OCI-M2 (cell line): ENCODE data around the gene ATP11B.
A peak's percentile ranks its signal among the peaks of the same experiment; 100 is the strongest.

Experiments used
- DNase-seq: peaks from one replicate; lab custom pipeline; 2025; ENCODE audit not compliant: unreplicated experiment; lab: John Stamatoyannopoulos, UW

Gene ATP11B

GRCh38 chr3:182908471-182908870, 115.2 kb downstream of the ATP11B start:
- no peak for DNase-seq

DNA sequence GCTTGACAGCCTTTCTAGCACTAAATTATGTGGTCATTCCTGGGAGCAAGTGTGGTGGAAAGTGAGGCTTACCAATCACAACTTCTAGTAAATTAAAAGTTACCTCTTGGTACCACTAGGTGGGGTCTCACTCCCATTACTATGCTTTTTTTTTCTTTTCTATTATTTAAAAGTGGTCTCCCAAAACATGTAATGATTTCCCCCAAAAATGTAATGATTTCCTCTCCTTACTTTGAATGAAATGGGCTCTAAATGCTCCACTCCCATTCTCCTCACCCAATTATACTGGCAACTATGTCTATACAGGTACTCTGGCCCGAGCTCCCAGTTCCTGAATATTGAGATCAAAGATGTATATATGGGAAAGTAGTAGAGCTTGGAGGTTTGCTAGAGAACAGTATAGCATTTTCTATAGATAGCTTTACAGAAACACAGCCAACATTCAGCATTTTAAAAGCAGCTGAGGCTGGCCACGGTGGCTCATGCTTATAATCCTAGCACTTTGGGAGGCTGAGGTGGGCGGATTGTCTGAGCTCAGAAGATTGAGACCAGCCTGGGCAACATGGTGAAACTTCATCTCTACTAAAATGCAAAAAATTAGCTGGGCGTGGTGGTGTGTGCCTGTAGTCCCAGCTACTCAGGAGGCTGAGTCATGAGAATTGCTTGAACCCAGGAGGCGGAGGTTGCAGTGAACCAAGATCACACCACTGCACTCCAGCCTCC, 116.2 kb downstream of the ATP11B start:
- DNase-seq = no peak

DNA sequence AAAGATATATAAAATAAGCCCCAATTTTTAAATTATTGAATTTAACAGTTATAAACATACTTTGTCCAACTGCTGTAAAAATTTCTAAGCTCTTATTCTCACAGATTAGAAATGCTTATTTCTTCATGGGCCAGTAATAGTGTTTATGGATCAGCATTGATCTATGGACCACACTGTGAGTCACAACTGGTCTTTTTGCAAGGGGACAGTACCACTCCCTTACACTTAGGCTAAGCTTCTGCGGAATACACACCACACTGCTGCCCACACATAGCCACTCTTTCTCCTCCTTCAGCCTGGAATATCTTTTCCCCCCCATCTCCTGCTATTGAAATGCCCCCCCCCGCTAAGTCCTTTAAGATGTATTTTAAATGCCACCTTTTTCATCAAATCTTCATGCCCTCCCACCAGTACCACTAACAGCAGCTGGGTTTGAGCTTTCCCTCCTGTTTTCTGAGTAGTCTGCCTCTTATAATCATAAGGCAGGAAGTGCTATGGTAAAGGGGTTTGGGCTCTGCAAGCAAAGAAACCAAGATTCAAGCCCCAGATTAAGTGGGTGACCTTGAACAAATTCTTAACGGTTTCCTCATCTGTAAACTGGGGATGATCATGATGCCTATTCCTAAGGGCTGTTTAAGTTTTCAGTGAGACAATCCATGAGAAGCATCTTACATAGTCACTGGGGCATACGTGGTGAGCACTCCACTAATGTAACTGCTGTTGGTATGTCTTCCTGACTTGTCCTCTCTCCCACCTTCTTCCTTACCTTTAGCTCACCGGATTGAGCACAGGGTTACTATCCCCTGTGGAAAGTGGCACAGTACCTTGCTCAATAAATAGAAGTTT, 117.9 kb downstream of the ATP11B start:
- DNase-seq = no peak

- DNase-seq = no peak
These were observed 118.4 kb downstream of the ATP11B start for GRCh38 chr3:182911782-182912111.

GRCh38 chr3:182912474-182912873, 119.2 kb downstream of the ATP11B start:
- DNase-seq = no peak

DNA sequence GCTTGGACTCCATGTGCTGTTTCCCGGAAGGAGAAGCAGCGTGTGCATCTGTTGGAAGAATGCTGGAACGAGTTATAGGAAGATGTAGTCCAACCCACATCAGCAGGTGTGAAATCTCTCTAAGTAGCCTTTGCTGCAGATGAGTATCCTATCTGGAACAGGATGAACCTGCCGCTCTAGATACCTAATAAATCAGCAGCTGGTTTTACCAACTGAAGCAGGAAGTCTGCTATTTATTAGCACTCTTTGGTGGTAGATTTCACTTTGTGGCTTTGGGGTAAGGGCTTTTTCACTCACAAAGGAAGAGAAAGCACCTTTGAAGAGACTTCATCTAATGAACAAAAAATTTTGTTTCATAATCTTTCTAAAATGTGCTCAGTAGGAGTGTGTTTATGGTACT, 120.6 kb downstream of the ATP11B start:
- no peak for DNase-seq

- no peak for DNase-seq
These were observed 121.0 kb downstream of the ATP11B start for GRCh38 chr3:182914341-182914740.

GRCh38 chr3:182917134-182917533, 123.8 kb downstream of the ATP11B start:
- DNase-seq = no peak

DNA sequence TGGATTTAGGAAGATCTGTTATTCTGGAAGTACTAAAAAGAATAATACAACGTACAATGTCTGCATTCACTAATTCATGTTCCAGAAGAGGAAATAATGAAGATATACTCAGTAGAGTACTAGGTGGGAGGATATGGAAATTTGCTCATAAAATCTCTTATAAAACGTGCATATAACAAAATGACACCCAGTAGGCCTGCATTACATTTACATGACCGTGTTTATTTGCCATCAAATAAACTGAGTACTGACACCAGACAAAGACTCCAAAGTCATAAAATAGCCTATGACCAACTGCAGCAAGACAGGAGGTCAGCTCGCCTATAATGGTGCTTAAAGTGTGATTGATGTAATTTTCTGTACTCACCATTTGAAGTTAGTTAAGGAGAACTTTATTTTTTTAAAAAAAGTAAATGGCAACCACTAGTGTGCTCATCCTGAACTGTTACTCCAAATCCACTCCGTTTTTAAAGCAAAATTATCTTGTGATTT, 126.6 kb downstream of the ATP11B start:
- DNase-seq = no peak

DNA sequence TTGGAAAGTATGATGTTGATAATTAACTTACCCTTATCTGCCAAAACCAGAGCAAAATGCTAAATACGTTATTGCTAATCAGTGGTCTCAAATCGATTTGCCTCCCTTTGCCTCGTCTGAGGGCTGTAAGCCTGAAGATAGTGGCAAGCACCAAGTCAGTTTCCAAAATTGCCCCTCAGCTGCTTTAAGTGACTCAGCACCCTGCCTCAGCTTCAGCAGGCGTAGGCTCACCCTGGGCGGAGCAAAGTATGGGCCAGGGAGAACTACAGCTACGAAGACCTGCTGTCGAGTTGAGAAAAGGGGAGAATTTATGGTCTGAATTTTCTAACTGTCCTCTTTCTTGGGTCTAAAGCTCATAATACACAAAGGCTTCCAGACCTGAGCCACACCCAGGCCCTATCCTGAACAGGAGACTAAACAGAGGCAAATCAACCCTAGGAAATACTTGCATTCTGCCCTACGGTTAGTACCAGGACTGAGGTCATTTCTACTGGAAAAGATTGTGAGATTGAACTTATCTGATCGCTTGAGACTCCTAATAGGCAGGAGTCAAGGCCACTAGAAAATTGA, 127.3 kb downstream of the ATP11B start:
- DNase-seq = peak; percentile 68

DNA sequence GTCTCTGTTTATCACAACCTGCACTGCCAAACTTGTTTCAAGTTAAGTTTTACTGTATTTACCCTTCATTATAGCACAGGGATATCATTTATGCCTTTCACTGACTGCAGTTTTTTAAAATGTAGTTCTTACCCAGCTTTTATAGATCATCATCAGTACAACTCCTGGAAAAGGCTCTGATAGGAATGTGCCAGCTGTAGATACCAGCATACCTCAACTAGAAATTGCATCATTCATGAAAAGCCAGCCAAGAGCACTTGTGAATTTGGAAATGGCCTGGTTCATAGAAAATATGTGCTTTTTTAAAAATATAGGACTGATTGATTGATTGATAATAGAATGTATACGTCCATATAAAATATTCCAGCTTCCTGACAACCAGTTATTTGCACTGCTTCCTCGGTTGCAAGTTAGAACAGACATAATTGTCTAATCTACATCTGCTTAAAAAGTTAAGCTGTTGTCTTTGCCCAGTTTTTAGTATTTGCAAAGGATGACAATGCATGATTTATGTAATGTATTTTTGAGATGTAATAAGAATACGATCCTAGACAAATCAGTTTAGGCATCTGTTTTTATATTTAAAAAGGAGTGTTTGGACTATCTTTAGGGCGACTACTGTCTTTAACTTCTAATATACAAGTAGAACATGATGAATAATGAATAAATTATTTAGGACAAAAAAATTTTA, 128.5 kb downstream of the ATP11B start:
- no peak for DNase-seq

GRCh38 chr3:182925330-182925943, 132.1 kb downstream of the ATP11B start:
- DNase-seq = no peak

GRCh38 chr3:182925944-182926337, 132.6 kb downstream of the ATP11B start:
- no peak for DNase-seq

DNA sequence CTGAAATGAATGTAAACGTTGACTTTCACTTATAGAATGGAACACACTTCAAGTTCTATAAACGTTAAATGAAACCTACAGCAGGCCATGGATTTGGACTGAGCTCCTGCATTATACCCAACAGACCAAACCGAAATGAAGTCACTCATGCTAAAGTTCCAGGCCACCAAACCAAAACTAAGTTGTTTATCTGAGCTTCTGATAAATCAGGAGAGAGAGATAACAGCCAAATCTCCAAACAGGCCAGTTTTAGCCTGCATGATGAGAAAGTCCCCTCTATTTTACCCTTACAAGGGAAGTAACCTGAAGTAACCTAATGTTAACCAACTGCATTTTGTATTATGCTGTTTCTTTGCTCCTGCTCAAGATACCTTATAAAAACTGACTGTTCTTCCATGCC, 142.5 kb downstream of the ATP11B start:
- no peak for DNase-seq

DNA sequence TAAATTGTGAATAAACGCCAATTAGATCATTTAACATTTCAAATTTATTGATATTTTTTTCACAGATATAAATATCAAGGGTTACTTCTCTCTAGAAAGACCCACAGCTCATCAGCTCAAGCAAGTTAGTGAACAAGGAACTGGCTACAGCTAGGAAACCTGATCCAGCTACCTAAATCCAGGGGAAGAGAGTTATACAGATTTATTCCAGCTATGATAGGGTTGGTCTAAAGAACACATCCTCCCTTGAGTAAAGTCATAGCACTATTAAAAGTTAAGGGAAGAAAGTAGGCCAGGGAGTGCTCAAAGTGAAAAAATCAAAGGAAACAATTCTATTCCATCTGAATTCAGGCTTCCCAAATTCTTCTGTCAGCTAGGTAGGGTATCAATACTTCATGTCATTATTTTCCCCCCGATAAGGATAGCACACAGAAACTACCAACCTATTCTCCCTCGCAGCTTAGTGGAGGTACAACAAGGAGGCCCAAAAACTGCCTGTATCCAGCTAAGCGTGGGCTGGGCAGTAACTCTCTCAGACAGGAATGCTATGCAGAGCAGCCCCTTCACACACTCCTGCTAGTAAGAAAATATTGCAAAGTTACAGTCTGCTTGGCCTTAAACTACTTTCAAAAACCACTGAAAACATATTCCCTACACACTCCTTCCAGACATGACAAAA, 143.1 kb downstream of the ATP11B start:
- DNase-seq = no peak

GRCh38 chr3:182936918-182937285, 143.6 kb downstream of the ATP11B start:
- DNase-seq = no peak

GRCh38 chr3:182937293-182938051, 144.2 kb downstream of the ATP11B start:
- DNase-seq = peak; percentile 47

DNA sequence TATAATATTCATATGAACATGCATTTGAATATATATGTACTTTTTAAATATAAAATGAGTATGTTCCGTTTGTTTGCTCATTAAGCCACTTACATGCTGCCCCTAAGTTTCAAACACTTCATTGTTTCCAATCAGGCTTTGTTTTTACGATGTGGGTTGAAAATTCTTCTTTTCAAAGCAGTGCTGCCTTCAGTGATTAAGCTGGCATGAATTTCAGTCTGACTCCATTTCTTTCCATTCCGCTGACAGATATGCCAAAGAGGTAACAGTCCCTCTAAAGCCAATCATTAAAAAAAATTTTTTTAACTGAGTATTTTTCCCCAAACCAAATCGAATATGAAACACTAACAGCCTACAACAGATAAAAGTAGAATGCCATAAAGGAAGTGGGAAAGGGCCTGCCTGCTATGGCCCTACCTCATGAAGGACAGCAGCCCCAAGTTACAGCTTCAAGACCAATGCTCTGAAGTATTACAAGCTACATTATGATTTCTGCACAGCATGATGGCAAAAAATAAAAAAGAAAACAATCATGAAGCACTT, 147.0 kb downstream of the ATP11B start:
- DNase-seq = no peak

GRCh38 chr3:182941719-182942118, 148.4 kb downstream of the ATP11B start:
- DNase-seq = no peak

DNA sequence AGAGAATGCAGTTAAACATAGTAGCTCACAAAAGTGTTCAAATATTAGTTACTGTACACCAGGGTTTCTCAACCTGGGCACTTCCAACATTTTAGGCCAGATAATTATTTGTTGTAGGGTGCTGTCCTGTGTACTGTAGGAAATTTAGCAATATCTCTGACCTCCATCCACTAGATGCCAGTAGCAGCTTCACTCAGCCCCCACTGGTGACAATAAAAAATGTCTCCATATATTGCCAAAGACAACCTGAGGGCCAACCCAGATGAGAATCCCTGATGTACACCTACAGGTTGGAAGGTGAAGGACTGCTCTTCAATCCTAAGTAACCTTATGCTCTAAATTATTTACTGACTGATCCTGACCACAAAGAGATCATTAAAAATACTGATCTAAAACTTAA, 154.6 kb downstream of the ATP11B start:
- no peak for DNase-seq
